Measurements from ENCODE around the gene CDC7. TPM values are rescaled to one million over a fixed set of nuclear protein-coding genes. Genes with fewer than 3 reads are reported as not detected.

The CDC7 gene
- total RNA-seq, 1 experiment from 2014 or later = 49.9 TPM

- TF ChIP-seq E2F1 (CRISPR knock-in tag; IDR thresholded peaks at IDR 0.05) = no peak
- TF ChIP-seq FOXK1 (CRISPR knock-in tag; IDR thresholded peaks at IDR 0.05) = no peak
- no peak for TF ChIP-seq ERG (CRISPR knock-in tag; IDR thresholded peaks at IDR 0.05)
- no peak for TF ChIP-seq ATF6 (CRISPR knock-in tag; IDR thresholded peaks at IDR 0.05)
- no peak for TF ChIP-seq IRF1 (CRISPR knock-in tag; IDR thresholded peaks at IDR 0.05)
Observed at GRCh38 chr1:91506071-91506470, 5.4 kb downstream of the CDC7 start (continued).

GRCh38 chr1:91507328-91507727, 6.7 kb downstream of the CDC7 start:
- no peak for TF ChIP-seq RELA (CRISPR knock-in tag; IDR thresholded peaks at IDR 0.05; ENCODE audit: borderline replicate concordance)
- no peak for TF ChIP-seq HMGXB4 (CRISPR knock-in tag; IDR thresholded peaks at IDR 0.05)
- TF ChIP-seq AR (CRISPR knock-in tag; IDR thresholded peaks at IDR 0.05) = no peak
- TF ChIP-seq ZBTB21 (CRISPR knock-in tag; IDR thresholded peaks at IDR 0.05; ENCODE audit: borderline replicate concordance) = no peak
- TF ChIP-seq IRF2 (CRISPR knock-in tag; IDR thresholded peaks at IDR 0.05; ENCODE audit: borderline replicate concordance, low read depth) = no peak
- TF ChIP-seq ETV6 (CRISPR knock-in tag; IDR thresholded peaks at IDR 0.05) = no peak
- TF ChIP-seq FOXP4 (CRISPR knock-in tag; IDR thresholded peaks at IDR 0.05) = no peak
- TF ChIP-seq SMAD4 (CRISPR knock-in tag; IDR thresholded peaks at IDR 0.05) = no peak
- TF ChIP-seq PRDM15 (CRISPR knock-in tag; IDR thresholded peaks at IDR 0.05) = no peak
- no peak for TF ChIP-seq ZNF232 (CRISPR knock-in tag; IDR thresholded peaks at IDR 0.05)
- no peak for TF ChIP-seq ATF2 (CRISPR knock-in tag; IDR thresholded peaks at IDR 0.05; ENCODE audit: borderline replicate concordance, low read depth)
- TF ChIP-seq MYBL2 (CRISPR knock-in tag; IDR thresholded peaks at IDR 0.05) = no peak
- TF ChIP-seq ZNF423 (CRISPR knock-in tag; IDR thresholded peaks at IDR 0.05) = no peak
- Mint-ChIP-seq H3K4me3 (no peak overlapping the region), H3K4me1 (peaks cover 27% of the 10 kb centered on the region), H3K27me3 (ENCODE audit: low read depth) (no peaks in the 10 kb centered on the region), H3K9me3 (no peaks in the 10 kb centered on the region), H3K36me3 (peaks cover 42% of the 10 kb centered on the region), H3K27ac (no peak overlapping the region)
- DNase-seq (ENCODE audit: low spot score) (no peak), ATAC-seq (no peak)
- POLR2A ChIA-PET = no interaction called here
- CTCF ChIA-PET = no interaction called here

Measured in WTC11 (cell line).